ENCODE measurements around the gene CFAP54.
"Not testable (repeated sequence)": the region's sequence is repeated elsewhere in the genome, so short reads cannot be mapped to it uniquely, and the experiment has no call there.

CFAP54 gene

GRCh38 chr12:96489392-96490056 lies at the start of gene CFAP54:
TSS of gene CFAP54 (plus strand) at chr12:96489577. CDS start at chr12:96489610, 33 bp downstream.
- DNase-seq (ENCODE audit: low spot score), result no peak

GRCh38 chr12:96441816-96442215 lies 47.6 kb upstream of the CFAP54 start:
- DNase-seq (ENCODE audit: low spot score), result no peak

GRCh38 chr12:96442906-96443305 lies 46.5 kb upstream of the CFAP54 start:
- no peak for DNase-seq (ENCODE audit: low spot score)

GRCh38 chr12:96444399-96444798 lies 45.0 kb upstream of the CFAP54 start:
- DNase-seq (ENCODE audit: low spot score), result no peak

- no peak for DNase-seq (ENCODE audit: low spot score)
Observed at GRCh38 chr12:96445691-96446583, 43.4 kb upstream of the CFAP54 start.

- no peak for DNase-seq (ENCODE audit: low spot score)
Observed at GRCh38 chr12:96447256-96447655, 42.1 kb upstream of the CFAP54 start.

- peak; percentile 12 for DNase-seq (ENCODE audit: low spot score)
Observed at GRCh38 chr12:96448300-96448699, 41.1 kb upstream of the CFAP54 start.

GRCh38 chr12:96452261-96452922 lies 37.0 kb upstream of the CFAP54 start:
- DNase-seq (ENCODE audit: low spot score), result no peak

- no peak for DNase-seq (ENCODE audit: low spot score)
Observed at GRCh38 chr12:96454396-96454795, 35.0 kb upstream of the CFAP54 start.

GRCh38 chr12:96456265-96456974 lies 33.0 kb upstream of the CFAP54 start:
- no peak for DNase-seq (ENCODE audit: low spot score)

GRCh38 chr12:96457191-96457930 lies 32.0 kb upstream of the CFAP54 start:
- peak; percentile 47 for DNase-seq (ENCODE audit: low spot score)

- not testable (repeated sequence) for DNase-seq (ENCODE audit: low spot score)
Observed at GRCh38 chr12:96459281-96459680, 30.1 kb upstream of the CFAP54 start.

- no peak for DNase-seq (ENCODE audit: low spot score)
Observed at GRCh38 chr12:96462571-96463280, 26.7 kb upstream of the CFAP54 start.

GRCh38 chr12:96465896-96466295 lies 23.5 kb upstream of the CFAP54 start:
- DNase-seq (ENCODE audit: low spot score), result no peak

- DNase-seq (ENCODE audit: low spot score), result no peak
Observed at GRCh38 chr12:96466939-96467751, 22.2 kb upstream of the CFAP54 start.

- no peak for DNase-seq (ENCODE audit: low spot score)
Observed at GRCh38 chr12:96471368-96472050, 17.9 kb upstream of the CFAP54 start.

GRCh38 chr12:96472384-96472783 lies 17.0 kb upstream of the CFAP54 start:
- no peak for DNase-seq (ENCODE audit: low spot score)

- no peak for DNase-seq (ENCODE audit: low spot score)
Observed at GRCh38 chr12:96473394-96474093, 15.8 kb upstream of the CFAP54 start.

- DNase-seq (ENCODE audit: low spot score), result no peak
Observed at GRCh38 chr12:96474206-96474605, 15.2 kb upstream of the CFAP54 start.

All from LoVo (cell line).